GM18858 (cell line): ENCODE measurements around the gene TFAP2A.

ENCODE experiments used
- ATAC-seq: cut with Tn5 transposase; IDR thresholded peaks from one replicate; pipeline ENCODE4 v1.9.1; 2021; ENCODE audit not compliant: unreplicated experiment

Gene TFAP2A

DNA sequence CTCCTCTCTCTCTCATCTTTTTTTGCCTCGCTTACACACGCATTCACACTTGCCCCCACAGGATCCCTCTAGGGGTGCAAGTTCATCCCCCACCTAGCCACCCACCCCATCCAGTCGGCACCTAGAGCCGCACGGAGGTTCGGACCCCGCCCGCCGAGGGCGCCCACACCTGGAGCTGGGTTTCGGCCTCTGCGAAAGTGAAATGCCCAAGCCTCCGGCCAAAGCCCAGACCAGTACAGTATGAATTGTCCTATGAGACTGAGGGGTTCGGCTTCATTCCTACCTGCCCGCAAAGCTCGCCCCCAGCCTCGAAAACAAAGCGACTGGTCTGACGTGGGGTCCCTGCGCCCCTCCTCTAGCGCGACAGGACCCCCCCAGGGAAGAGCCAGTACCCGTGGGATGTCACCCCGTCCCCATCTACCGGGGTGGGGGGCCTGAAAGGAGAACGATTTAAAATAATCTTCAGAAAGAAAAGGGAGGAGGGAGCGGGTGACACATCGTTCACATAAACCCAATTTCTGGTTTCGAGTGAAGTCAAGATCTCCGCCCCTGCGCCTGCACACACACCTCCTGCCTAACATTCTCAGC, 1.5 kb downstream of the TFAP2A start:
- no peak for ATAC-seq

DNA sequence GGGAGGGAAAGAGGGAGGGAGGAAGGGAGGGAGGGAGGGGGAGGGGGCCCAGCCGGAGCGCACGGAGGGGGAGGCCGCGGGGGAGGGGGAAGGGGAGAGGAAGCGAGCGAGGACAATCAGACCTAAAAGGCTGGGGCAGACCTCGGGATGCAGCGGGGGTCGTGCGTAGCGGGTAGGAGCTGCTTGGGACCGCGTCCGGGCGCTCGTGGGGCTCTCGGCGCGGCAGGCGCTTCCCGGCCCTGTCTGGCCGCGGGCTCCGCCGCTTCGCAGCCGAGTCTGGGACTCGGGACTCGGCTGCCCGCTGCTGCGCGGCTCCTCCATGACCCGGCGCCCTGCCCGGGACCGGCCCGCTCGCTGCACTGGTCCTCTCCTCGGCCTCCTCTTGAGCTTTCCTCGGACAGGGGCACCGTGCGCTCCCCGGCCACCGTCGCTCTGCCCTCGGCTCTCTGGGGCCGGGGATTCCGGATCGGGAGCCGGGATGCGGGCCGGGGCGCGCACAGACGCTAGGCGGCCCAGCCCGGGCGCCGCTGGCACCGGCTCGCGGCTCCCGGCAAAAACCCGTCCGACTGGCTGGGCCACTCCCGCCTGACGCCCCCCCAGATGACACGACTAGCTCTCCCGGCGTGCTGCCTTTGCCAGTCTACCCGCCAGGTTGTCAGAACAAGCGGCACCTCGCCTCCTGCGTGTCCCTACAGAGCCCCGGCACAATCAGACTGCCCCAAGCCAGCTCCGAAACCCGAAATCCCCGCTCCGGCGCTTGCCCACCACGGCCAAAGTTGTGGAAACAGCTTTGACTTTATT, 2.2 kb downstream of the TFAP2A start:
- ATAC-seq, result no peak

DNA sequence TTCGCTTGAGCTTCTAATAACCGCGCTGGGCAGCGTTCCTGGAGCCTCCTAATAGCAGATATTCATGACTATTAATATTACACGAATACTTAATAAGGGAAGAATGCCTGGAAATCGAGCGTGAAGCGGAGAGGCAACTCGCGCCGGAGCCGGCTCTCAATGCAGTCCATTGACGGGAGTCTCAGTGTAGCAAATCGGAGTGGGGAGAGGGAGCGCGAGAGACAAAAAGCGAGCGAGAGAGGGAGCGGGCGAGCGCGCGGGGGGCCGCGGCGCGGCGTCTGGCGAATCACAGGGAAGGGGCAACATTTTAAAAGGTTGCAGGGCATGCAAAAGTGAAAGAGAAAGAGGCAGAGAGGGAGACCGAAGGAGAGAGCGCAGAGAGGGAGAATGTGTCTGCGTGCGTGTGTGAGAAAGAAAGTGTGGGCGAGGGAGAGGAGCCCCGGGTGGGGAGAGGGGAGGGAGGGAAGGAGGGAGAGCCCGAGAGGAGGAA, 2.9 kb downstream of the TFAP2A start:
- peak; percentile 42 for ATAC-seq

DNA sequence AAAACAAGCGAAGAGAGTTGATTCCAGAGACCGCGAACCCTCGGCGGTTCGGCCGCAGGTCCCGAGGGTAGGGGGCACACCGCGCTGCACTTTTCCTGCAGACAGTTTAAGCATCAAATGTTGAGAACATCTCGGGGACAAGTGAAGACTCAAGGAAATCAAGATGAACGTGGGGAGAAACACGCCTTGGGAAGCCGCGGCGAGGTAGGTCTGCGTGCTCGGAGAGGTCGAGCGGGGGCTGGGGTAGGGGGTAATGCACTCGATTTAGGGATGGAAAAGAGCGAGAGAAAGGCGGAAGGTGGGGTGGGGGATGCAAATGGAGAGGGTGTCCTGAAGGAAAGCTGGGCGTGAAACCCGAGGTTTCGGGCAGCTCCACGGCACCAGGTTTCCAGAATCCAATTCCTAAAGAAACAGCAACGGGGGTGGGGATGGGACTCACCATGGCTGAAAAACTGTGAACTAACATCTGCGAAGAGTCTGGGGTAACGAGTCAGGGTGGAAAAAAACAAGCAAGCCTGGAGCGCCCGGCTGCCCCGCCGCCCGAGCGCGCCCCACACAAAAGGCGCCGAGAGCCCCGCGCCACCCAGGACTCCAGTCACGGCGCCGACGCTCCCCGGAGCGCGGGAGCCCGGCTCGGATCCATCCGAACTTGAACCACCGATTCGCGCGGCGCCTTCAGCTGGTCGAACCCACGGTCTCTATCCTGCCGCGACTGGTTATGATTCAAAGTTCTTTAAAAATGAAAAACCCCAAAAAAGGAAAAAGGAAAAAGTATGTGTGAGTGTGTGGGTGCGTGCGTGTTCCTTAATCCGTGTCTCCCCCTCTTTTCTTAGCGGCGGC, 3.5 kb downstream of the TFAP2A start:
- ATAC-seq, result no peak

DNA sequence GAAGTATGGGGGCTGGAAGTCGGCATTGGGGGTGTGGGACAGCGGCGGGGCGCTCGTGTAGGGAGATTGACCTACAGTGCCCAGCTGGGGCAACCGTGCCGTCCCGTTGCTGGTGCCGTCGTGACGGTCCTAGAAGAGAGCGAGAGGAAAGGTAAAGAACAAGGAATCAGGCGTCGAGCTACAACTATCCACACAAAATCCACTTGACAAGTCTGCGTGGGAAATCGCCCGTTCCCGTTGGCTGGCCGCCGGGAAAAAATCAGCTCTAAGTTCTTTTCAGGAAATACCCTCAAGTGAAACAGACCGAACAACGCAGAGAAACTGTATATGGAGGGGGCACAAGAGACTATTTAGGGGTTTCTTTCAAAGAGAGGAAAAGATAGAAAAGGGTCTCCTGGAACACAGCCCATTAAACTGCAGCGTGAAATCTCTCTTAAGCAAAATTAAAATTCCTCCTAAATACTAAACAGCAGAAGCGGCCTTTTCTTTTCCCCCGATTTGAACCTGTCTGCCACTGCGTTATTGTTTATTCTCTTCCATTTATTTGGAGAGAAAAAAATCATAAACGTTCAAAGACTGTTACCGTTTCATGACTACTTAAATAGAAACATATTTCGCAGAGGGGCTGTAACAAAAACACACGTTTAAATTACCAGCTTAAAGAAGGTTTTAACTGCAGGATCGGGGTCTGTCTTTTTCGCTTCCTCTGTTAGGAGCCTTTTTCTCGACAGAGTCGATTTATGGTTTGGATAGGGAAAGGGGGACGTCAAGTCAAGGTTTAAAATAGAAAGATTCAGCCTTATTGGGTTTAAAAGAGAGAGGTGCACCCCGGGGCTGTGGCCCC, 4.4 kb downstream of the TFAP2A start:
- no peak for ATAC-seq

DNA sequence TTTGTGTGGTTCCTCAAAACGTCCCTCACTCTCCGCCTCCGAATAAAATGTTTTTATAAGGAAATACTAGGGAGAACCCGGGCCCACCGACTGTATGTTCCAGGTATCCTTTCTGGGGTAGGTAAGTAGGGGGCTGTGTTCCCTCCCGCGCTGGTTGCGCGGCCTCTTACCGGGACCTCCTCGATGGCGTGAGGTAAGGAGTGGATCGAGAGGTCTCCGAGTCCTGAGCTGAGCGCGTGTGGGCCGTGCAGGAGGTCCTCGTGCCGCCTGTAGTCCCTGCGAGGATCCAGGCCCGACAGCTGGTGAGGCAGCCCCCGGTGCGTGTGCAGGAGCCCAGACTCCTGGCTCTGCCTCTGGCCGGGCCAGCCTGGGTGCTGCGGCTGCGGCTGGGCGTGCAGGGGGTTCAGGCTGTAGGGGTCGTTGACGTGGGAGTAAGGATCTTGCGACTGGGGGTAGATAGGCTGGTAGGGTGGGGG, 5.1 kb downstream of the TFAP2A start:
- ATAC-seq, result no peak

DNA sequence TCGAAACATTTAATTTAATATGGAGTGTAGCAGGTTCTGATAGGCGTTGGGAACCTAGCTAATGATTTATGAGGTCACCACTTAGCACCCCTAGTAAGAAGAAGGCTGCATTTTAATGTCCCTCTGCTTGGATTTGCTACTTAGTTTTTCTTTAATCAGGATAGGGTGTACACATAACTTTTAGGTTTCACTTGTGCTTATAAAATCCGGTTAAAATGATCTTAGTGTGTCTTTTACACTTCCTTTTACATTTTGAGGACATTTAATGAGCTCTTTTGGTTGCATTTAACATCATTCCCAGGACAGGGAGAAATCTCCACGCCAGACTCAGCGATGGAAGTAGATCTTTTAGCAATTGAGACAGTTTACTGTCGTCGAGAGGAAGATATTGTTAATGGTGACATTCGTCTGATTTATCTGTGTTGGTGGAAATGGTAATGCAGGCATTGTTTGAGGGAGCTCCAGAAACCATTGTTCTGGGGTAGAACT, 5.6 kb downstream of the TFAP2A start:
- no peak for ATAC-seq

DNA sequence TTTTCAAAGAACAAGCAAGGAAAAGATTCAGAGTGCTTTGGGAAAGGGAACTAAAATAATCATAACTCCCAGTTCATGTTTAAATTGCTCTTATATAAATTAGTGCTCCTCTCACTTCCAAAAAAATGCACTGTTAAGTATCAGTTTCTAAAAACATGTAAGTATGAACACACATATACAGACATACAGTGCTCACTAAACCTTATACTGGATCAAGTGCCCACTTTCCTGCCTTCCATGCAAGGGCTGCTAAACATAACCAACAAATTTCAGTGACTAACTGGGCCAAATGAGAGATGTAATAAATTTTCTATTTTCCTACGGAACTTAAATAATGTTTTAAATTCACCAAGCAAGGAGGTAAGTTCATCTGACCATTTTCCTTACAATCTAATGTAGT, 6.4 kb downstream of the TFAP2A start:
- ATAC-seq, result no peak

DNA sequence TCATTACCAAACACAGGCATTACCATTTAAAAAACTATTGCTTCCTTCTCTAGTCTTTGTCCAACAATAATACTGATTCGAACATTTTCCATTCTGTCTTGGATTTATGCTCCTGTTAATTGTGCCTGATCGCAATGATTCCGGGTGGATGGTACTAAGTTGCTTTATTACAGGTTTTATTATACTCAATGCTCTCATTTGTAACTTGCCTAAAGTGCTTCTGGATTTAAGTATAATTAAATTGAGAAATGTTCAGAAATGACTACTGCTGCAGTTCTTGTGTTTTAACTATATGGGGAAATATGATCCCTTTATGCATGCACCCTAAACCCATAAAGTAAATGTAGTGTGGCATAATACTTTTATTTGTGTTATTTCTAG, 7.2 kb downstream of the TFAP2A start:
- no peak for ATAC-seq

DNA sequence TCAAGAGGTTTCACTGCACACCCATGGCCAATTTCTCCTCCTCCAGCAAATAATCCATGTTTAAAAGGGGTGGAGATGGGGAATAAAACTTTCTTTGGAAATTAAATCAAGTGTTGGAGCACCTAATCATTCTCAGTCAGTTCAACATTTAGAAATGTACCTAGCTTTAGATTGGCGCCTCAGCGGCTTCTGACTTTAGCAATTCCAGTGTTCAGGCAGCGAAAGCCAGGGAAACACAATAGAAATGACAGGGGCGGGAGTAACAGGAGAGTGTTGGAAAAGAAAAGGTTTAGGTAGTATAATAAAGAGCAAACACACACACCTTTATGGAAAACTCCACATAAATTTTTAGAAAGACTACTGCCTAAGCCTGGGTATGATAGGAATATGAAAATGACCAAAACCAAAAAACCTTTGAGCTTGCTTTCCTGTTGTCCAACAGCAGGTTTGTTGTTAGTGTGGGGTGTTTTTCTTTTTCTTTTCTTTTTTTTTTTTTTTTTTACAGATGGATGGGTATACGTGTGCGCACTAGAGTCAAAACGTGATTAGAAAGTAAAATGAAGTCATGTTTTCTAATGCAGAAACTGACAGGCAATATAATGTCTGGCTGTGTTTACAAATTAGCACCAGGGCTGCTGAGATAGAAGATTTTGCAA, 7.7 kb downstream of the TFAP2A start:
- ATAC-seq, result no peak

DNA sequence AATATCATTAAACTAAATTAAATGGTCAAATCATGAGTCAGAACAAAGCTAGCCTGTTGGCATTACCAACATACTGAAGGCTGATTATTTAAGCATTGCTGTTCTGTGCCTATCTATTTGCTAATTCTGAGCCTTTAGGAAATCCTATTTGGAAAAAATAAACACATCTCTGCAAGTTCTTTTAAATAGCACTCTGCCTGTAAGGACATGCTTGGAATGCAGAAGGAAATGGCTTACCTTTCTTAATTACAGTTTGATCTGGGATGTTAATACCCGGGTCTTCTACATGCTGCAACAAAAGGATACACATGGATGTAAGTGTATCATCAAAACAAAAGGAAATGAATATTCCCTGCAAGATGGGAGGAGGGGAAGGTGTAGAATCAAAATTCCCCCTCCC, 8.3 kb downstream of the TFAP2A start:
- no peak for ATAC-seq

DNA sequence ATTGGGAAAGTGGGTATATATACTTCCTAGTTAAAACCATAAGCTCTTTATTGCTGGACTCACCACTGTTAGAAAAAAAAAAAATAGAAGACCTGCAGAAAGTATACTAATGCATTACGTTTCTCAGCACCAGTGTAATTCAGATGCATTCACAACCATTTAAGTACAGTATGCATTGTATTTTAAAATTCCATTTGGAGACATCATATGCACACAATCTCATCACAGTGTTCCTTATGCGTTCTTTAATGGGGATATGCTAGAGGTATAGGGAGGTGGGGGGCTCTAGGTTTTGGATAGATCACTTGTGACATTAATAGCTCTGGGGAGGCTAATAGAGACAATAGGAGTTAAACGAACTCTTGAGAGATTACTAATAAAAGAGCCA, 9.4 kb downstream of the TFAP2A start:
- no peak for ATAC-seq

DNA sequence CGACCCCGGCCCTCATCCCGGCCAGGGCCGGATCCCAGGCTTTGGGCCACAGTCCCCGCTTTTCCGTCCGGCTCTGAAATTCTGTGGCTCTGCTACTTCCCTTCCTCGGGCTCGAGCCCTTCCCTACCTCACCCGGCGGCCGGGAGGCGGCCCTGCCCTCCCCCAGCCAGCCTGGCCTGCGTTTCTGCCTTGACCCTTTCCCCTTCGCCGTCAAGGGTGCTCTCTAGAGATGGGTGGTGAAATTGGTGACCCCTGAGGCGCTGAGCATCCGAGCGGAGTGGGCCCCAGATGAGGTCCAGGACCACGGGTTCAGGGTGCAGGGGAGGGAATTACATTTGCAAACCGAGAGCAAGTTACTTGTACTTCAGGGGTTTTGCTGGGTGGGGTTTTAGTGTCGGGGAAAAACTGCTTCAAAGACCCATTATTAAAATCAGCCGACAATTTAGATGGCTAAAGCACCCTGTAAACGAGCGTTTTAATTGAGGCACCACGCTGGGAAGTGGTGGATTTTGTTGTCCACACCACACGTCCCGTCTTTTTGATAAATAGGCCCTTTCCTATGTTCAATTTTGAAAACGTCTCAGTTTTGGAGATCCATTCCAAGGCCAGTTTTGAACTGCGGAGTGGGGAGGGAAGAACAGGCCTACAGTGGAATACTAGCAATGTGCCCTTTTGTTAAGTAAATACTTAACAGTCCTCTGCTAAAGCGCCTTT, 9.9 kb downstream of the TFAP2A start:
- no peak for ATAC-seq

DNA sequence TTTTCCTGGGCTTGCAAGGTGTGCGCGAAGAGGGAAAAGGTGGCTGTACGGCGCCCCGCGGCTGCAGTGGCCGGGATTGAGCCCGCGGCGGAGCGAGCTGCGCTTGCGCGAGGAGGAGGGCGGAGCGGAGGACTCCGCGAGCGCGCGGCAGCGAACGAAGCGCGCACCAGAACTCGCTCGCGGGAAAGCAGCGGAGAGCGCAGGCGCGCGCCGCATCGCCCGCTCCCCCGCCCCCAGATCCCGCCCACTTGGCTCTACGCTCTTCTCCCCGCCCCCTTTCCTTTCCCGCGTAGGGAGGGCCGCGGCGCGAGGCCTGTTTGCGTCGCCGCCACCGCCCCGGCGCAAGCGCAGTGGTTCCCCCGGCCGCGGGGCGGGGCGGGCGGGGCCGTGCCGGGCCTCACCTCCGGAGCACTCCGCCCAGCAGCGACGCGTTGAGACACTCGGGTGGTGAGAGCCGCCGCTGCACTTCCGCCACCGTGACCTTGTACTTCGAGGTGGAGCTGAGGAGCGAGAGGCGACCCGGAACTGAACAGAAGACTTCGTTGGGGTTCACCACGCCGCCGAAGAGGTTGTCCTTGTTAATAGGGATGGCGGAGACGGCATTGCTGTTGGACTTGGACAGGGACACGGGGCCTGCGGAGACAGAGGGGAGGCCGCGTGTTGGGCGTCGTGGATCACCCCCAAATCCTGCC, 10.6 kb downstream of the TFAP2A start:
- ATAC-seq, result peak; percentile 93

DNA sequence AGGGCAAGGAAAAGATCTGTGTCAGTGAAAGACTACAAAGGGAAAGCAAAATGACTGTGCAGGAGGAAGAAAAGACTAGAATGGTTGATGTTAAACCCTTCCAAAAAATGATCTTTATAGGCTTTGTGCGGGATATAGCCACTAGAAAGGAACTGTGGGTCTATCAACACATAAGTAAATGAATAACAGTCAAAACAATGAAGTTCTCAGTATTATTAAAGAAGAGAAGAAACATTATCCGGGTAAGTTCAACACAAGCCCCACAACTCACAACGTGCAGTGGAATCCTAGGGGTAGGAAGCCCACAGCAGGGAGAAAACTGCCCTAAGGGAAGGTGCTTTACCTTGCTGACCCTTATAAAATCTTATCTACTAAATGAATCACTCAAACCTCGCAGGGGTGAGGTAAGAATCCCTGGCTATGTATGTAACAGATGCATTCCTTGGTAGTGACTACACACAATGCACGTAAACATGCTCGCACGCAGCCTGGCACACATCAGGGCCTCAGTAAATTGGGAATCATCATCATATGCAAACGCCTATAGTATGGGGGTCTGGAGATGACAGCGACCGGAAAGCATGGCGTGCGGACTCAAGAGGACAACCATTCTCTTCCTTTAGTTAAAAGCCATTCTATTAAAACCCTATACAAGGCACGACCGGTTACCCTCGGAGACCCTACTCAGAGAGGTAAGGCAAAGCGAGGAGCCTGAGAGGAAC, 11.3 kb downstream of the TFAP2A start:
- peak; percentile 15 for ATAC-seq

DNA sequence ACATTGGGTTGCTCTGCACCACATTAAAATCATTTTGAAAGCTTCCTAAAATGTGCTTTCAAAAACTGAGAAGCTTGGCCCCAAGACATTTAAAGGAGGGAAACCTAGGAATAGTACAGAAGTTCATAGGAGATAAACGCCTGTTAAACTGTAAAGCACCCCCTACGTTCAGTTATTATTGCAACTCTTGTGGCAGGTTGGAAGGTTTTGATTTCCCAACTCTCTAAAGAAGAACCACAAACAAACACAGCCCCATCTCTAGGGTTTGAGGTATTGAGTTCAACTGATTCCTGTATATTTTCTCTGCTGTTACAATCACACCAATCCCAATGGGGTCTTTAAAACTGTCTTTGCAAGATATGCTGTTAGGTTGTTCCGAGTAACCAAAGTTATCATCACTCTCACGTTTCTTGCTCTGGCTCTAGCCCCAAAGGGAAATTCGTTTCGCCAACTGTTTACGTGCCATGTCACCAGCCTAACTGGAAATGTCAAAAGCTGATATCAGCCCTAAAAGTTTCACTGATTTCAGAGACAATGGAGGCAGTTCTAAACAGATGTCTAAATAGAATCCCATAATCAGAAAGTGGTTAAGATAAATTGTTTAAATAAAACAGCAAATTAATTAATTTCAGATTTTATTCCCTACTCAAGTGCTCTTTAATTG, 12.1 kb downstream of the TFAP2A start:
- no peak for ATAC-seq

DNA sequence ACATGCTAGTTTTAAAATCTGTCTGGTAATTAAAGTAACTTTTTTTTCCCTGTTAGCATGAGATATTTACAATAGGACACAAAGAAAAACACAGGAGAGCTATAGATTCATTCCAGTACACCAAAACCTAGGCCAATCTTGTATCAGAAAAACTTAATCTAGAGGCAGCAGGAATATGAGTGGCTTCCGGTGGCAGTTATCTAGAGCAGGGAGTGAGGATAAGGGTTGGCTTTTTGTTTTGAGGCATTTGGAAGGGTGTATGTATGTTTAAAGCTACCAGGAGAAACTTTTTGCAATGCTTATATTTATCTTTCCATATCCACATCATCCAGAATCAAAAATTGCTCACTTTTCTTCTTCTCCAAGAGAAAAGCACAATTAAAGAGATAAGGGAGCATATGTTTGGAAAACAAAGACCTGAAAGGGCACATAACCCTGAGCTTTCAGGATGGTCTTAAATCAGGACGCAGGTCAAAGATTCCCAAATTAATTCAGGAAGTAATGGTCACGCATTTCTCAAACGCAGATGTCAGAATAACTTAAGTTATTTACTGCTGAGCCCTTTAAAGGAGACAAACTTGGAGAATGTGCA, 13.1 kb downstream of the TFAP2A start:
- no peak for ATAC-seq
